HG03457 (cell line): ENCODE data around the gene COPS4.
"Not testable (repeated sequence)": the region's sequence is repeated elsewhere in the genome, so short reads cannot be mapped to it uniquely, and the experiment has no call there.

Source experiments
- ATAC-seq: cut with Tn5 transposase; IDR thresholded peaks from one replicate; pipeline ENCODE4 v1.9.1; 2021; ENCODE audit warnings: moderate number of reproducible peaks; ENCODE audit not compliant: unreplicated experiment

COPS4 gene

GRCh38 chr4:83022724-83023450 is 12.1 kb upstream of the COPS4 start:
- ATAC-seq: no peak

GRCh38 chr4:83023599-83023998 is 11.4 kb upstream of the COPS4 start:
- not testable (repeated sequence) for ATAC-seq

- ATAC-seq: no peak
These were observed 10.8 kb upstream of the COPS4 start for GRCh38 chr4:83024233-83024632.

- ATAC-seq: no peak
These were observed 9.4 kb upstream of the COPS4 start for GRCh38 chr4:83025563-83025962.

GRCh38 chr4:83028976-83029375 is 6.0 kb upstream of the COPS4 start:
- no peak for ATAC-seq

- ATAC-seq: no peak
These were observed 5.3 kb upstream of the COPS4 start for GRCh38 chr4:83029688-83030087.

- no peak for ATAC-seq
These were observed 2.1 kb downstream of the COPS4 start for GRCh38 chr4:83036991-83037665.

- ATAC-seq: no peak
These were observed 5.3 kb downstream of the COPS4 start for GRCh38 chr4:83040269-83040668.

GRCh38 chr4:83043157-83043556 is 8.2 kb downstream of the COPS4 start:
- ATAC-seq: not testable (repeated sequence)

- ATAC-seq: no peak
These were observed 8.9 kb downstream of the COPS4 start for GRCh38 chr4:83043801-83044407.

- no peak for ATAC-seq
These were observed 11.9 kb downstream of the COPS4 start for GRCh38 chr4:83046693-83047473.

- not testable (repeated sequence) for ATAC-seq
These were observed 13.8 kb downstream of the COPS4 start for GRCh38 chr4:83048781-83049180.

- ATAC-seq: no peak
These were observed 19.9 kb downstream of the COPS4 start for GRCh38 chr4:83054928-83055327.

- no peak for ATAC-seq
These were observed 27.8 kb downstream of the COPS4 start for GRCh38 chr4:83062739-83063138.

GRCh38 chr4:83065266-83065665 is 30.3 kb downstream of the COPS4 start:
- no peak for ATAC-seq

GRCh38 chr4:83067058-83067639 is 32.2 kb downstream of the COPS4 start:
- no peak for ATAC-seq

GRCh38 chr4:83071116-83071515 is 36.1 kb downstream of the COPS4 start:
- ATAC-seq: no peak

GRCh38 chr4:83074086-83074704 is 39.2 kb downstream of the COPS4 start:
- peak; percentile 50 for ATAC-seq

- not testable (repeated sequence) for ATAC-seq
These were observed 39.8 kb downstream of the COPS4 start for GRCh38 chr4:83074783-83075182.

GRCh38 chr4:83075311-83076095 is 40.5 kb downstream of the COPS4 start:
- ATAC-seq: no peak
